Karpas-422 (cell line): Measurements from ENCODE around the gene SHH. TPM values are rescaled to one million over a fixed set of nuclear protein-coding genes. Genes with fewer than 3 reads are reported as not detected.

Experiments
- DNase-seq: peaks from one replicate; pipeline ENCODE4 v3.0.0-alpha.2; 2015
- H2AFZ ChIP-seq: fragments of 200-600 bp; sonication (generic); 2 replicates; pipeline ENCODE4 v1.6.1; 2014; ENCODE audit warnings: antibody characterized with exemption, low read length, mixed read lengths
- H3K27ac ChIP-seq: fragments of 200-600 bp; sonication (generic); 2 replicates; pipeline ENCODE4 v1.5.1; 2014; ENCODE audit warnings: mild to moderate bottlenecking, low read length, moderate library complexity
- H3K27me3 ChIP-seq: fragments of 200-600 bp; sonication (generic); 2 replicates; pipeline ENCODE4 v1.6.1; 2014; ENCODE audit warnings: low read length, mixed read lengths
- H3K36me3 ChIP-seq: fragments of 200-600 bp; sonication (generic); 2 replicates; pipeline ENCODE4 v1.6.1; 2014; ENCODE audit warnings: low read length, mixed read lengths; ENCODE audit not compliant: insufficient read depth
- H3K4me1 ChIP-seq: fragments of 200-600 bp; sonication (generic); 2 replicates; pipeline ENCODE4 v1.6.1; 2014; ENCODE audit warnings: mild to moderate bottlenecking, low read length, mixed read lengths
- H3K4me2 ChIP-seq: fragments of 200-600 bp; sonication (generic); 2 replicates; pipeline ENCODE4 v1.6.1; 2014; ENCODE audit warnings: low read length, low read depth, mild to moderate bottlenecking; ENCODE audit not compliant: poor library complexity, severe bottlenecking
- H3K4me3 ChIP-seq: fragments of 200-600 bp; sonication (generic); 2 replicates; pipeline ENCODE4 v1.5.1; 2014; ENCODE audit warnings: mild to moderate bottlenecking, antibody characterized with exemption, low read length, mixed read lengths
- H3K79me2 ChIP-seq: fragments of 200-600 bp; sonication (generic); 2 replicates; pipeline ENCODE4 v1.6.1; 2014; ENCODE audit warnings: mild to moderate bottlenecking, low read length, mixed read lengths
- H3K9ac ChIP-seq: fragments of 200-600 bp; sonication (generic); 2 replicates; pipeline ENCODE4 v1.6.0; 2014; ENCODE audit warnings: low read length
- H3K9me2 ChIP-seq: fragments of 200-600 bp; sonication (generic), shearing (Covaris generic); replicated peaks from 2 replicates; pipeline ENCODE4 v1.6.0; 2014; ENCODE audit warnings: mild to moderate bottlenecking, low read length, moderate library complexity; ENCODE audit not compliant: insufficient read depth
- H3K9me3 ChIP-seq: fragments of 300-700, 200-600 bp; sonication (generic); 2 replicates; pipeline ENCODE4 v1.6.1; 2014; ENCODE audit warnings: low read length, mixed read lengths
- H4K20me1 ChIP-seq: fragments of 200-600 bp; sonication (generic); 2 replicates; pipeline ENCODE4 v1.6.1; 2014; ENCODE audit warnings: mild to moderate bottlenecking, antibody characterized with exemption, low read length, low read depth; ENCODE audit not compliant: insufficient read depth
- total RNA-seq: library from RNA; depleted of rRNA; stranded (reverse); fragments of >200 nt; shearing (Covaris generic); gene quantifications from 2 replicates; pipeline ENCODE4 v1.2.3, GENCODE V29; 2014; ENCODE audit warnings: low replicate concordance

The SHH gene
- total RNA-seq, 1 experiment from 2014 or later: not detected

DNA sequence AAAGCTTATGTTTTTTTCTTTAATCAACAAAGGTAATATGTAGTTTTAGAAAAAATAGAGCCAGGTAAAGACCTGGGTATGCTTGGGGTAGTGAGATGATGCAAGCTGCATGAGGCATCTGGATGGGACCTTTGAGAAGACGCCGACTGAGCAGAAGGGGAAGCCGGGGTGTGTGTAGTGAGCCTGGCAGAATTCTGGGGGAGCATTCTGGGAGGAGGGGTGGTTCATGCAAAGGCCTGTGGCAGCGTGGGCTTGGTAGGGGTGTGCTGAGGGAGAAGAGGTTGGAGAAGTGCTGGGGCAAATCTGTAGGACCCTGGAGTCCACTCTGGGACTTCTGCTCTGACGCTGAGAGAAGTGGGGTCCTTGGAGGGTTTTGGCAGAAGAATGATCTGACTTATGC lies 33.9 kb upstream of the SHH start:
- no peak overlapping the region for H3K4me2 ChIP-seq
- no peaks in the 10 kb centered on the region for H4K20me1 ChIP-seq
- no peaks in the 10 kb centered on the region for H3K9me2 ChIP-seq
- H3K36me3 ChIP-seq: no peaks in the 10 kb centered on the region
- DNase-seq: no peak
- no peak overlapping the region for H3K9ac ChIP-seq
- H3K27ac ChIP-seq: no peak overlapping the region
- H2AFZ ChIP-seq: no peak overlapping the region
- H3K79me2 ChIP-seq: no peaks in the 10 kb centered on the region
- no peak overlapping the region for H3K4me3 ChIP-seq
- no peaks in the 10 kb centered on the region for H3K27me3 ChIP-seq
- no peaks in the 10 kb centered on the region for H3K9me3 ChIP-seq
- H3K4me1 ChIP-seq: no peaks in the 10 kb centered on the region

DNA sequence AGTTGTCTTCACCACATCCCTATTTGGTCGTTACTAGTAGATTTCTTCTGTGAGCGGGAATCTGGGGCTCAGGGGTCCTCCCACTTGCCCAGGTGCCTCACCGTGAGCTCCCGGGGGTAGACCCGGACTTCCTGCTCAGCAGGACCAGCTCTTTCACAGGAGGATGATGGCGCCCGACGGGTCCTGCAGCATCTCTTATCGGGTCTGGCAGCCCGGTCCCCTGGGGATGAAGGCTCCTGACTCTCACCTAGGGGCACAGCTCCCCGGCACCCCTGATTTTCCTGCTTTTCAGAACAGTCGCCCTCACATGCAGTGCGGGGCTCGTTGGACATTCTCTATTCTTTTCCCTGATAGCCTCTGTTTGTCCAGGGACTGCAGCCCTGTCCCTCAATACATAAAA lies 33.0 kb upstream of the SHH start:
- DNase-seq: no peak
- Histone ChIP-seq H3K36me3 (no peaks in the 10 kb centered on the region), H3K27me3 (no peaks in the 10 kb centered on the region), H3K9me3 (no peaks in the 10 kb centered on the region), H3K4me2 (no peak overlapping the region), H3K9me2 (no peaks in the 10 kb centered on the region), H3K9ac (no peak overlapping the region), H3K4me3 (no peak overlapping the region), H4K20me1 (no peaks in the 10 kb centered on the region), H3K79me2 (no peaks in the 10 kb centered on the region), H3K27ac (no peak overlapping the region), H3K4me1 (no peaks in the 10 kb centered on the region), H2AFZ (no peak overlapping the region)

DNA sequence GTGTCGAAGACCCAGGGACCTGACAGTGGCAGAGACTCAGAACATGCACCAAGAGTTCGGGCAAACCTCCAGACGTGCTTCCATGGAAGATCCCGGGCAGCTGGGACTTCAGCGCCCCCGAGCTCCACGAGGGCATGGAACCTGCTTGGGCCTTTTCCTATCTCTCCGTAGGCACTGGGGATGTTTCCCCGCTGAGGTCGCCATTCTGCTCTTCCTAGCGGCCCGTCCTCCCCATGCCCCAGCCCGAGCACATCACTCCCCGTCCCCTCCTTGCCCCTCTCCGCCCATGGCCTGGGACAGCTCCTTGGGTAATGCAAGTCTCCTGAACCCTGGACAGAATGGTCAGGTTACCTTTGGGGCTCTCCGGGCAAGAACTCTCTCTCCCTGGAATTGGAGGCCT lies 32.3 kb upstream of the SHH start:
- Histone ChIP-seq H3K4me2 (no peak overlapping the region), H3K4me1 (no peaks in the 10 kb centered on the region), H4K20me1 (no peaks in the 10 kb centered on the region), H3K27me3 (no peaks in the 10 kb centered on the region), H3K79me2 (no peaks in the 10 kb centered on the region), H3K36me3 (no peaks in the 10 kb centered on the region), H3K9me3 (no peaks in the 10 kb centered on the region), H2AFZ (no peak overlapping the region), H3K4me3 (no peak overlapping the region), H3K27ac (no peak overlapping the region), H3K9ac (no peak overlapping the region), H3K9me2 (no peaks in the 10 kb centered on the region)
- no peak for DNase-seq

DNA sequence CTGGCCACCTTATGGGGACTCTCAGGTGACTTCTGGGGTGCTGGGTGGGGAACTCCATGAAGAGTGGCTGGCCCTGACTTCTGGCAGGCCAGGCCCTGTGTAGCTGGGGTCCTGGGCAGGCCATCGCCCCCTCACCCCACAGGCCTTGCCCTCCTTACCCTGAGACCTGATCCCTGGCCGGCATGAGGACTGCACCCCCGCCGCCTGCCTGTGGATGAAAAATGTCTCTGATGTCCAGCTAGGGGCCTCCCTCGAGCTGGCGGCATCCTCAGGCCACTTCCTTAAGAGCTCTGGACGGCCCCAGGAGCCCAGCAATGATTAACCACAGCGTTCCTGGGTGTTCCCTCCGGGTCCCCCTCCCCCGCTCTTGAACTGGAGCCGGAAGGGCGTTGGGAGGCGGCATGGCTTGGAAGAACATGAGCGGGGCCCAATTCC lies 31.8 kb upstream of the SHH start:
- DNase-seq: no peak
- H3K36me3 ChIP-seq: no peaks in the 10 kb centered on the region
- no peaks in the 10 kb centered on the region for H3K9me3 ChIP-seq
- H3K4me2 ChIP-seq: no peak overlapping the region
- H3K9ac ChIP-seq: no peak overlapping the region
- H3K27ac ChIP-seq: no peak overlapping the region
- H3K27me3 ChIP-seq: no peaks in the 10 kb centered on the region
- no peak overlapping the region for H2AFZ ChIP-seq
- no peaks in the 10 kb centered on the region for H4K20me1 ChIP-seq
- H3K4me3 ChIP-seq: no peak overlapping the region
- H3K79me2 ChIP-seq: no peaks in the 10 kb centered on the region
- H3K9me2 ChIP-seq: no peaks in the 10 kb centered on the region
- H3K4me1 ChIP-seq: no peaks in the 10 kb centered on the region

DNA sequence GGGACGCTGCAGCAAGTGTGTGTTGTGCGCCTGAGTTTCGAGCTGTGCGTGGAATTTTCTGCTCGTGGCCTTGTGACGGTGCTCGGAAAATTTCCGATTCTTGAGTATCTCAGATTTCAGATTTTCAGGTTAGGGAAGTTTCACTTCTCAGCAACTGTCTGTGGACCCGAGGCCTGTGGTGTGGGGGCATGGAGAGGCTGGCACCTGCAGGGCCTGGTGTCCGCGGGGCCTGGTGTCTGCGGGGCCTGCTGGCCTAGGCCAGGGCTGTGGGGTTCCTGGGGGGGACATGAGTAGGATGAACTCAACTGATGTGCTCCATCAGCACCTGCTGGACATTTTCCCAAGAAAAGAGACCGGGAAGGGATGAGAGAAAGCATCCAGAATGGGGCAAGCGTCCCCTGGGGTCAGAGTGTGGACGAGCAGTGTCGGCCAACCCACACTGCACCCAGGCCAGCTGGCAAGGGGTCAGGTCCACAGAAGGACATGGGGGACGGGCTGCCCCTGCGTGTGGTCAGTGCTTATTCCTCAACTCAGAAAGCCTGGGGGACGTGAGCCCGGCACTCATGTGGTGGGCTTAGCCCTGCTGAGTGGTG lies 31.3 kb upstream of the SHH start:
- H2AFZ ChIP-seq: no peak overlapping the region
- H3K9me3 ChIP-seq: no peaks in the 10 kb centered on the region
- H3K9ac ChIP-seq: no peak overlapping the region
- H3K79me2 ChIP-seq: no peaks in the 10 kb centered on the region
- H3K4me1 ChIP-seq: no peaks in the 10 kb centered on the region
- H3K36me3 ChIP-seq: no peaks in the 10 kb centered on the region
- H3K27me3 ChIP-seq: no peaks in the 10 kb centered on the region
- H3K9me2 ChIP-seq: no peaks in the 10 kb centered on the region
- no peak overlapping the region for H3K27ac ChIP-seq
- H3K4me2 ChIP-seq: no peak overlapping the region
- no peaks in the 10 kb centered on the region for H4K20me1 ChIP-seq
- no peak for DNase-seq
- no peak overlapping the region for H3K4me3 ChIP-seq

DNA sequence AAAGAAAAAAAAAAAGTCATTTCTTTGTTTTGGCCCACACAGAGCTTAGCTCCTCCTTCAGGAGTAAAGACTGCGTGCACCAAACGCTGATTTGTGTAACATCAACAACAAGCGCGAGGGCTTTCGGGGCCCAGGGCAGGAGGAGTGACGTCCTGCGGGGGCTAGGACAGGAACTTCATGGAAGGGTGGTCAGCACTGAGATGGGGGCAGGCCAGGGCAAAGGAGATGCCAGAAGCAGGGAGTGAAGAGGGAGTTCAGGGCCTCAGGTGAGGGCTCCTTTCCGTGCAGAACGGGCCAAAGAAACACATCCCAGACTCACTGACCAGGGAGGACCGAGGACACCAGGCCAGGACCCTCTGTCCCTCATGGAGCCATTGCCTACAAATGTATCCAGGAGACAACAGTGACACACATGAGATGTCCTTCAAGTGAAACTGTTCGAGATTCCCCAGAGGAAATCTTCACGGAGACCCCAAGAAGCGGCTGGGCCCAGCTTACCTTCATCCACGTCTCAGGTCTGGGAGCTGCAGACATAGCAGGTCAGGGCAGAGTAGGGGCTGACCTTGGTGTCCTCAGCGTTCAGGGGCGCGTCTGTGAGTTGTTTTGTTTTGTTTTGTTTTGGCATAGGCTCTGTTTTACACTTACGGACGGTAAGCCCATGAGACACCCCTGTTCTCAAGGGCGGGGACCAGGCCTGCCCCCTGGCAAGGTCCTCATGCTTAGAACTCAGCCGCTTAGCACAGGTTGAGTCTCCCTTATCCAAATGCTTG lies 30.4 kb upstream of the SHH start:
- DNase-seq: no peak
- Histone ChIP-seq H3K4me2 (no peak overlapping the region), H3K4me1 (no peaks in the 10 kb centered on the region), H3K36me3 (no peaks in the 10 kb centered on the region), H3K79me2 (no peaks in the 10 kb centered on the region), H2AFZ (no peak overlapping the region), H3K27ac (no peak overlapping the region), H3K4me3 (no peak overlapping the region), H3K9me3 (no peaks in the 10 kb centered on the region), H4K20me1 (no peaks in the 10 kb centered on the region), H3K27me3 (no peaks in the 10 kb centered on the region), H3K9me2 (no peaks in the 10 kb centered on the region), H3K9ac (no peak overlapping the region)

DNA sequence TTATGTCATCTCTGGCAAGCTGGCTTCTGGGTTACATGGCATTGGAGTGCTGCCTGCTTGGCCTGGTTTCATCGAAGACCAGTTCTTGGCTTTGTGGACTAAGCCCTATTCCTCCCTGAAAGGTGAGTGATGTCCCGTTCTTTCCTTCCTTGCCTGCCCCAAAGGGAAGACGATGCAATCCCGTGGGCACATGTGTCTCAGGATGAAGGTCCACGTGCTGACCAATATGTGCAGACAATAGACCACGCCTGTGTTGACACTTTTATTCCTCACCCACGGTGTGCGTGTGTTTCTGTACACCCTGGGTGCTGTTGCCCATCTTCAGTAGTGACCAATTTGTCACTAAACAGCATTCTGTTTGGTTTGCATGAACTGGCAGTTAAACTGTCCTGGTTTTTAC lies 28.6 kb upstream of the SHH start:
- H3K27ac ChIP-seq: no peak overlapping the region
- no peak overlapping the region for H2AFZ ChIP-seq
- no peaks in the 10 kb centered on the region for H3K9me2 ChIP-seq
- no peak overlapping the region for H3K4me3 ChIP-seq
- H3K36me3 ChIP-seq: no peaks in the 10 kb centered on the region
- no peaks in the 10 kb centered on the region for H3K79me2 ChIP-seq
- no peak overlapping the region for H3K4me2 ChIP-seq
- H4K20me1 ChIP-seq: no peaks in the 10 kb centered on the region
- no peak overlapping the region for H3K9ac ChIP-seq
- H3K9me3 ChIP-seq: no peaks in the 10 kb centered on the region
- no peak for DNase-seq
- H3K4me1 ChIP-seq: no peaks in the 10 kb centered on the region
- H3K27me3 ChIP-seq: no peaks in the 10 kb centered on the region

DNA sequence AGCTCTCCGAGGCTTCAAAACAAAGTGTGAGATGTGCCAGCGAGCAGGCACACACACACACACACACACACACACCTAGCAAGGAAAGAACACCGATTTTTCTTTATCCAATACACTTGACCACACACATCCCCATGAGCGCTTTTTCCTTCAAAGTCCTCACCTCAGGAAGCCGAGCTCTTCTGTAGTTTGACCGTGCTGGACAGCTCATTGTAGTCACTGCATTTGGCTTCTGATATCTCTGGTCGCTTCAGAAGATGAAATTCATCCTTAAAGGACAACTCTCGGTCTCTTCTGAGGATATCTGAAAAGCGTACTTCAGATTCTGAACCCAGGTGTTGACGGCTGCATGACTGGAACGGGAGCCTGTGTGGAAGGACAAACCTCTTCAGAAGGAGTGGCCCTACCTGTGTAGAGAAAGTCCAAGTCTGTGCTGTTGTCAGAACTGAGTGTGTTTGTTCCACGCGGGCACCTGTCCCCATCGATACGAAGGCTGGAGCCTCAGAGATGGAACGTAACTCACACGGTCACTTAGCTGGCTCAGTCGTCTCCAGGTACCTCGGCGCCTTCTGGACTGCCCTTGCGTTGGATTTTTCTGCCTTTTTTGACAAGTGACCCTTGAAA lies 28.1 kb upstream of the SHH start:
- H3K9me3 ChIP-seq: no peaks in the 10 kb centered on the region

More for the DNA sequence above, 28.1 kb upstream of the SHH start:
- H3K9ac ChIP-seq: no peak overlapping the region
- H3K4me3 ChIP-seq: no peak overlapping the region
- no peaks in the 10 kb centered on the region for H3K79me2 ChIP-seq
- no peak overlapping the region for H3K4me2 ChIP-seq
- DNase-seq: no peak
- no peaks in the 10 kb centered on the region for H3K36me3 ChIP-seq
- H3K9me2 ChIP-seq: no peaks in the 10 kb centered on the region
- no peaks in the 10 kb centered on the region for H4K20me1 ChIP-seq
- H3K27me3 ChIP-seq: no peaks in the 10 kb centered on the region
- H3K4me1 ChIP-seq: no peaks in the 10 kb centered on the region
- no peak overlapping the region for H2AFZ ChIP-seq
- no peak overlapping the region for H3K27ac ChIP-seq
